Stimulated activated CD8-positive, alpha-beta memory T cell treated with anti-CD3 and anti-CD28 coated beads, Interleukin-4, amount 100 ng/mL, for 48 hours (primary cell): ENCODE results near the gene SNX13.
"Not testable (repeated sequence)": the region's sequence is repeated elsewhere in the genome, so short reads cannot be mapped to it uniquely, and the experiment has no call there.

Source experiments
- DNase-seq: peaks from one replicate; pipeline ENCODE4 v3.0.0-alpha.2; 2020

SNX13 gene

DNA sequence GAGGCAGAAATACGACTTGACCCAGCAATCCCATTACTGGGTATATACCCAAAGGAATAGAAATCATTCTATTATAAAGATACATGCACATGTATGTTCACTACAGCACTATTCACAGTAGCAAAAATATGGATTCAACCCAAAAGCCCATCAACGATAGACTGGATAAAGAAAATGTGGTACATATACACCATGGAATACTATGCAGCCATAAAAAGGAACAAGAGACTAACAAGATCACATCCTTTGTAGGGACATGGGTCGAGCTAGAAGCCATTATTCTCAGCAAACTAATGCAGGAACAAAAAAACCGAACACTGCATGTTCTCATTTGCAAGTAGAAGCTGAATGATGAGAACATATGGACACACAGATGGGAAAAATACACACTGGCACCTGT is 31.0 kb downstream of the SNX13 start:
- DNase-seq: not testable (repeated sequence)

GRCh38 chr7:17907014-17907413 is 33.3 kb downstream of the SNX13 start:
- no peak for DNase-seq

DNA sequence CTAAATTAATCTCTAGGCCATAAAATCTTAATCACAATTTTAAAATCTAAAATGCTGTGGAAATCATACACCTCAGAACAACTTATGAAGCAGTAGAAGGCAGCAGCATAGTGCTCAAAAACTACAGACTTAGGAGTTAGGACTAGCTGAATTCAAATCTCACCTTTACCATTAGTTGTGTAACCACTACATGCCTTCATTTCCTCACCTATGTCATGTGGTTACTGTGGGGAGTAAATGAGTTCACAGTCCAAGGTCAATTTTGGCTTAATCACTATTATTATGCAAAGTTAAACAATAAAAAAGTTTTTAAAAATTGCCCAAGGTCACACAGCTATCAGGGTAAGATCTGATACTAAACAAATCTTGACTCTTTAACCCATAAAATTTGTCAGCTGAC is 37.0 kb downstream of the SNX13 start:
- DNase-seq: no peak

DNA sequence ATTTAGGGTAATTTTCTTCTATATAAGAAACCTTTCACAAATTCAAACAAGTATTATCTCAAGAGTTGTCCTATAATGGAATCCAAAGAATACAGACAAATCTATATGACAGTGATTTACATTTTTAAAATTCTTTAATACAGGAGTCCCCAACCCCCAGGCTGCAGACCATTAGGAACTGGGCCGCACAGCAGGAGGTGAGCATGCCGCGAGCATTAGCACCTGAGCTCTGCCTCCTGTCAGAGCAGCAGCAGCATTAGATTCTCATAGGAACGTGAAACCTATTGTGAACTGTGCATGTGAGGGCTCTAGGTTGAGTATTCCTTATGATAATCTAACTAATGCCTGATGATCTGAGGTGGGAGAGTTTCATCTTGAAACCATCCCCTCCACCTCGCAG is 37.7 kb downstream of the SNX13 start:
- no peak for DNase-seq

DNA sequence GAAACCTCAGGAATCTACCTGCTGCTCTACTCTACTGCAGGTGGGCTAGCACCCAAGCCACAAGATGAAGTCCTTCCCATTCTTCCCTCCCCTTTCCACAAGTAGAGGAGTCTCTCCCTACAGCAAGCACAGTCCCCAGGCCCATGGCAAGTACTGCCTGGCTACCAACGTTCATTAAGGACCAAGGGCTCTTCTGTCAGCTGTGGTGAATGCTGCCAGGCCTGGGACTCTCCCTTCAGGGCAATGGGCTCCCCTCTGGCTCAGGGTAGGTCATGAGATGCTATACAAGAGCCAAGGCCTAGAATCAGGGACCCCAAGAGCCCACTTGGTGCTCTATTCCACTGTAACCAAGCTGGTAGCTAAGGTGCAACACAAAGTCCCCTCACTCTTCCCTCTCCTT is 39.8 kb downstream of the SNX13 start:
- DNase-seq: no peak

GRCh38 chr7:17898111-17898510 is 42.2 kb downstream of the SNX13 start:
- no peak for DNase-seq

DNA sequence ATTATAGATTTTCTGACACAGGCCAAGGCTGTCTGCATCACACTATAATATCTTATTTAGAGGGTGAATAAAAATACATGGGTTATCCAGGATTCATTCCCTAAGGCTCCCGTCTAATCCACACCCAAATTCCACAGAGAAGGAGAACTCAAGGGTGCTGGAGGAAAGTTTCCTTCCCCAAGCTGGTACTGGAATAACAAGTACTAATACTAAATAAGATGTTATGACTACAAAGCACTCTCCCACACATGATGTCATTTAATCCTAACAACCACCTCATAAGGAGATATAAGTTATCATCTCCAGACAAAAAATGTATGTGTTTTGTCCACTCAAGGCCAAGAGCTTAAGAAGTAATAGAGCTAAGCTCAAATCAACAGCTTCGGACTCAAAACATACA is 53.0 kb downstream of the SNX13 start:
- no peak for DNase-seq

DNA sequence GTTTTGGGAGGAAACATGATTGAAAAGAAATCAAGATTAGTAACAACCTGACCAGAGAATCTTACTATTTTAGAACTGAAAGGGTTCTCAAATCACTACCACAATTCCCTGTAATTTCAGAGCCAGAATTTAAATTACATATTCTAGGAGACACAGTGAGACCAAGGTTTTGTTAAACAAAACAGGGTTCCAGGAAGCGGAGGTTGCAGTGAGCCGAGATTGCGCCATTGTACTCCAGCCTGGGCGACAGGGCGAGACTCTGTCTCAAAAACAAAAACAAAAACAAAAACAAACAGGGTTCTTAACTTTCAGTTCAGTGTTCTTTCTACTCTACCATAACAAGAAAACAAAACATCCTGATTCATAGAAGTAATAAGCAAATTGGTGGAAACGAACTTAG is 57.6 kb downstream of the SNX13 start:
- DNase-seq: no peak

- no peak for DNase-seq
Observed at GRCh38 chr7:17879075-17879661, 61.1 kb downstream of the SNX13 start.

DNA sequence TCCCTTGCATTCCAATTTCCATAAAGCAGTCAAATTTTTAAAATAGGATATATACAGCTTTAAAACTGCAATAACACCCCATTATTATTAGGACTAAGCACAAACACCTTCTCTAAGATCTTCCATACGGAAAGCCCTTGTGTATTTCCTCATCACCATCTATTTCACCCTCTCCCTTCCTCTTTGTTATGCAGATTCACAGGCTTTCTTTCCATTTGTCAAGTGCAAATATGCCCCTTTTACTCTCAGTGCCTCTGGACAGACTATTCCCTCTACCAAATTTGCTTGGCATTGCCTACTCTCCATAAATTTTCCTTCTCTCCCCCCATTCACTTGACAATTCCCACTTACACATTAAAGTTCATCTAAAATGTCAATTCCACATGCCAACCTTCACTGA is 61.7 kb downstream of the SNX13 start:
- DNase-seq: no peak

GRCh38 chr7:17871815-17872533 is 68.3 kb downstream of the SNX13 start:
- no peak for DNase-seq

GRCh38 chr7:17870406-17870805 is 69.9 kb downstream of the SNX13 start:
- DNase-seq: no peak

DNA sequence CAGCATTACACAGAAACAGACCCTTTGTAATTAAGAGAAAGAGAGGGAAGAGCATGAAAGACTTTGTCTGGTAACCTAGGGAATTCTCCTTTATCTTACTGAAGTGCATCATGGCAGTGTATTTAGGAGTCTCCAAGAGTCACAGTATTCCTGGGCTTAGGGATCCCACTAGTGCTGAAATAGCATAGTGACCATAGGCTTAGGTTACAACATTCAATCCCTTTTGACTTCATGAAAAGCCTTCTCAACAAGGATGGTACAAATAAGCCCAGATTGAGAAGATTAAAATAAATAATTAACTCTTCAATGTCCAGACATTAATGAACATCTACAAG is 76.5 kb downstream of the SNX13 start:
- DNase-seq: no peak

GRCh38 chr7:17863095-17863808 is 77.0 kb downstream of the SNX13 start:
- no peak for DNase-seq

GRCh38 chr7:17856251-17856650 is 84.0 kb downstream of the SNX13 start:
- DNase-seq: no peak

GRCh38 chr7:17855202-17855601 is 85.1 kb downstream of the SNX13 start:
- DNase-seq: no peak

DNA sequence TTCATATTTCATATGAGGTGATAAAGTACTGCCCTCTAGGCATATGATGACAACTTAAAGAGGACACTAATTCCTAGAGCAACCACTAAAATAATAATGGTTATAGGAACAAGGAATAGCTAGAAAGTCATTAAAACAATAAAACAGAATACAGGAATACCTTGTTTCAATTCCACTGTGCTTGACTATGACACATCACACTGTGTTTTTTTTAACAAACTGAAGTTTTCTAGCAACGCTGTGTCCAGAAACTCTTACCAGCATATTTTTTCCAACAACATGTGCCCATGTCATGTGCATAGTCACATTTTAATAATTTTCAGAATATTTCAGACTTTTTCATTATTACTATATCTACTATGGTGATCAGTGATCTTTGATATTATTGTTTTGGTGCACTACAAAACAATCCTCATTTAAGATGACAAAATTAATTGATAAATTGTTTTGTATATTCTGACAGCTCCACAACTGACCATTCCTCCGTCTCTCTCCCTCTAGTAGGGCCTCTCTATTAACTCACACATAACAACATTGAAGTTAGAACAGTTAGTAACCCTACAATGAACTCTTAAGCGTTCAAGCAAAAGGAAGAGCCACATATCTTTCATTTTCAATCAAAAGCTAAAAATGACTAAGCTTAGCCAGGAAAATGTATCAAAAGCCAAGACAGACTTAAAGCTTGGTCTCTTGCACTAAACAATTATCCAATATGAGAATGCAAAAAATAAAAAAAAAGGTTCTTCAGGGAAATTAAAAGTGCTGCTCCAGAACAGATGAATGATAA is 85.8 kb downstream of the SNX13 start:
- DNase-seq: no peak

DNA sequence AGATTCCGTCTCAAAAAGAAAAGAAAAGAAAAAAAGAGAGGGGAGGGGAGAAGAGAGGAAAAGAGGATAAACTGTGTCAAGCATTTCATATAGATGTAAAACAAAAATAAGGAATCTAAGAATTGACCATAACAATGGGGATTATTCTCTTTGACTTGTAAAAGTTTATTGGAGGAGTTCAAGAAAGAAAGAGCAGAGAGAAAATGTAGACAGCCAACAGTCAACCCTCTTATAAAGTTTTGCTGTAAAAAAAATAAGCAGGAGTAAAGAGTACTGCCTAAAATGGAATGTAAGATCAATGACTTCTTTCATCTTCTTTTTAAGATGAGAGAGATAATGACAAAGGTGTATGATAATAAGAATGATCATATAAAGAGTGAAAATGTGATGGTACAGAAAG is 87.9 kb downstream of the SNX13 start:
- DNase-seq: no peak

DNA sequence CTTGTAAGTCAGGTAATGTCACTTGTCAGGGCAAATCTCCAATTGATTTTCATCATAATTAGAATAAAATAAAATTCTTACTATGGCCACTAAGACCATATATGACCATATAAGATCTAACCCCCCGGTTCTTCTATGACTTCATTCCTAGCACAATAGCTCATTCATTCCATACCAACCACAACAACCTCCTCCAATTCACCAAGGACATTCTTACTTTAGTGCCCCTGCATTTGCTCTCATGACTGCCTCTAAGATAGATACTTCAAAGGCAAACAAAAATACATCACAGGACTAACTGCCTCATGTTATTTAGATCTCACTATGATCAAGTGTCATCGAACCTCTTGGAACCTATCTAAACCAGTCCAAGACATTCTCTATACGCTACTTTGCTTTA is 90.8 kb downstream of the SNX13 start:
- DNase-seq: no peak

GRCh38 chr7:17848516-17848915 is 91.8 kb downstream of the SNX13 start:
- no peak for DNase-seq

DNA sequence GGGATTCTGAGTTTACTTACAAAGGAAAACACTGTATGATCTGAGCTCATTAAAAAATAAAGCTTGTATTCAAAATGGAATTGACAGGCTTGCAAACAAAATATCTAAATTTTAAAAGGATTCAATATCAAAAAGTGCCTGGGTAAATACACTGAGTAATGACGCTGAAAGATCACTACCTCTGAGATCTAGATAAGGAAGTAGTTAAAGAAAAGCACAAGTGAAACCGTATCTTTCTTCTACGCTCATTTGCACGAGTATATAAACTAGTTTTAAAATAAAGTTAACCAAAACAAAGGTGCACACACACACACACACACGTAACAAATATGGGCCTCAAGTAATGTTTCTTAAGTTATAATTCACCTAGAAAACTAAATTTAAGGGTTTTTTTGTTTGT is 93.4 kb downstream of the SNX13 start:
- no peak for DNase-seq

DNA sequence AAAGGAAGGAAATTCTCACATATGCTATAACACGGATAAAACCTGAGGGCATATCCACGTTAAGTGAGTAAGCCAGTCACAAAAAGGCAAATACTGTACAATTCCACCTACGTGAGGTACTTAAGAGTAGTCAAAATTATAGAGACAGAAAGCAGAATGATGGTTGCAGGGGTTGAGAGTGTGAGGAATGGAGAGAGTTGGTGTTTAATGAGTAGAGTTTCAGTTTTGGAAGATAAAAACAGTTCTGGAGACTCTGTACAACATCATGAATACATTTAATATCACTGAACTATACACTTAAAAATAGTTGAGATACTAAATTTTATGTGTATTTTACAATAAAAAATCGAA is 95.1 kb downstream of the SNX13 start:
- DNase-seq: no peak

GRCh38 chr7:17844514-17845196 is 95.6 kb downstream of the SNX13 start:
- no peak for DNase-seq
